ENCODE data around the gene MYPOP. TPM values are rescaled to one million over a fixed set of nuclear protein-coding genes. Genes with fewer than 3 reads are reported as not detected.

Gene MYPOP
- total and polyA plus RNA-seq, 9 of the 15 experiments (the other 6 are each of a cell fraction or from before 2014, with no cell fraction given): 0.32 to 7.6 (median 1.6) TPM

DNA sequence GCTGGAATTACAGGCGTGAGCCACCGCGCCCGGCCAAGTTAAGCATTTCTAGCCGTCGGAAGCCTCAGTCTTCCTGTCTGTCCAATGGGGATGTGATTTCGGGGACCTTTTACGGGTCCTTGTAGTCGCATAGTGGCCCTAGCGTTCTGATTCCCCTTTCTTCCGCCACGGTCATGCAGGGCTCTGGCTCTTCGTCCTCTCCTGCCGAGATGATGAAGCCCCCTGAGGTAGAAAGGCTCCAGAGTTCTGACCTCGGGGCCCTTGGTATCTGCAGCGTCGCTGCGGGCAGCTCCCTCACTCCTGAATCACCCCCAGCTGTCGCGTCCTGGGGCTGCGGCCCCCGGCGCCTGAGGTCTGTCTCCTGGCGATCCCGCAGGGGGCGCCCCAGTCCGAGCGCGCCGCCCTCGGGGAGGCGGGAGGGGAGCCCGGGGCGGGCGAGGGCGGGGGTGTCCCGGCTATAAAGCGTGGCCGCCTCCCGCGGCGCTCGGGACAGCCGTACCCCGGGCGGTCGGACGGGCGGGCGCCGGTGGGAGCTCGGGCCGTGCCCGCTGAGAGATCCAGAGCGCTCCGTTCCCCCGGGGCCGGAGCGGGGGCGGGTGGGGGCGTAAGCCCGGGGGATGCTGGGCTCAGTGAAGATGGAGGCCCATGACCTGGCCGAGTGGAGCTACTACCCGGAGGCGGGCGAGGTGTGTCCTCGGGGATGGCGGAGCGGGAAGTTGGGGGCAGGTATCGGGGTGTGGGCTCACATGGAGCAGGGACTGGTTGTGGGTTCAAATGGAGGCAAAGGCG is 38.4 kb downstream of the MYPOP start, which contains the start of gene FOXA3 (continued):
- TF ChIP-seq, protein P1, sequence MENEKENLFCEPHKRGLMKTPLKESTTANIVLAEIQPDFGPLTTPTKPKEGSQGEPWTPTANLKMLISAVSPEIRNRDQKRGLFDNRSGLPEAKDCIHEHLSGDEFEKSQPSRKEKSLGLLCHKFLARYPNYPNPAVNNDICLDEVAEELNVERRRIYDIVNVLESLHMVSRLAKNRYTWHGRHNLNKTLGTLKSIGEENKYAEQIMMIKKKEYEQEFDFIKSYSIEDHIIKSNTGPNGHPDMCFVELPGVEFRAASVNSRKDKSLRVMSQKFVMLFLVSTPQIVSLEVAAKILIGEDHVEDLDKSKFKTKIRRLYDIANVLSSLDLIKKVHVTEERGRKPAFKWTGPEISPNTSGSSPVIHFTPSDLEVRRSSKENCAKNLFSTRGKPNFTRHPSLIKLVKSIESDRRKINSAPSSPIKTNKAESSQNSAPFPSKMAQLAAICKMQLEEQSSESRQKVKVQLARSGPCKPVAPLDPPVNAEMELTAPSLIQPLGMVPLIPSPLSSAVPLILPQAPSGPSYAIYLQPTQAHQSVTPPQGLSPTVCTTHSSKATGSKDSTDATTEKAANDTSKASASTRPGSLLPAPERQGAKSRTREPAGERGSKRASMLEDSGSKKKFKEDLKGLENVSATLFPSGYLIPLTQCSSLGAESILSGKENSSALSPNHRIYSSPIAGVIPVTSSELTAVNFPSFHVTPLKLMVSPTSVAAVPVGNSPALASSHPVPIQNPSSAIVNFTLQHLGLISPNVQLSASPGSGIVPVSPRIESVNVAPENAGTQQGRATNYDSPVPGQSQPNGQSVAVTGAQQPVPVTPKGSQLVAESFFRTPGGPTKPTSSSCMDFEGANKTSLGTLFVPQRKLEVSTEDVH (IDR thresholded peaks at IDR 0.05; ENCODE audit: low read depth, partially characterized antibody): peak; percentile 14
- TF ChIP-seq, protein P2, sequence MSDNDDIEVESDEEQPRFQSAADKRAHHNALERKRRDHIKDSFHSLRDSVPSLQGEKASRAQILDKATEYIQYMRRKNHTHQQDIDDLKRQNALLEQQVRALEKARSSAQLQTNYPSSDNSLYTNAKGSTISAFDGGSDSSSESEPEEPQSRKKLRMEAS (CRISPR knock-in tag; IDR thresholded peaks at IDR 0.05): no peak; the same call in 1 of the 2 replicates
- TF ChIP-seq ZNF717 (CRISPR knock-in tag; IDR thresholded peaks at IDR 0.05) (no peak), CBX1 (IDR thresholded peaks at IDR 0.05; ENCODE audit: low read depth) (peak; percentile 99), POLR2AphosphoS2 (IDR thresholded peaks at IDR 0.05; ENCODE audit: low read length) (no peak), NRF1 (conservative IDR thresholded peaks at IDR 0.05 in 1 of 2, IDR thresholded peaks at IDR 0.05 in 1 of 2) (no peak)
